ENCODE data around the gene ABCC1. TPM values are rescaled to one million over a fixed set of nuclear protein-coding genes. Genes with fewer than 3 reads are reported as not detected.

Gene ABCC1
- total and polyA plus RNA-seq, 2 of the 4 experiments (the other 2 are of a cell fraction), result 39.4 to 66.0 TPM

- Histone ChIP-seq H2BK120ac (ENCODE audit: low read depth, low read length) (peak overlapping the region; percentile 14), H3K4me2 (ENCODE audit: low read depth, low read length) (no peak overlapping the region), H3K23ac (ENCODE audit: low read depth, low read length) (peak overlapping the region; percentile 3; the same call in 1 of the 2 replicates), H3K4me1 (ENCODE audit: control insufficient read depth, insufficient read depth, low read length) (peaks cover 47% of the 10 kb centered on the region), H3K79me1 (ENCODE audit: low read depth in 1 of 2, low read length in 2 of 2) (peaks cover 20 to 89% of the 10 kb centered on the region in 2 experiments), H3K18ac (ENCODE audit: low read depth, low read length) (no peak overlapping the region), H3K56ac (ENCODE audit: extremely low read depth, insufficient read depth, low read length) (no peak overlapping the region), H3K9me1 (ENCODE audit: insufficient read depth, low read length) (peaks cover 47% of the 10 kb centered on the region), H3K14ac (replicated peaks; ENCODE audit: low read depth, low read length) (peak overlapping the region; percentile 26), H4K8ac (ENCODE audit: low read depth in 2 of 2, low read length in 2 of 2) (peak overlapping the region in 1 of 2 experiments; percentile 6; a peak in 2 of 4 replicates), H3K9ac (ENCODE audit: low read depth, low read length) (no peak overlapping the region), H3K4me3 (ENCODE audit: insufficient read depth, low read depth, low read length) (no peak overlapping the region), H4K91ac (ENCODE audit: insufficient read depth, low read depth, low read length) (0 out of 2 replicates have a peak overlapping the region, but pooled peaks have one; percentile 0), H2AFZ (replicated peaks; ENCODE audit: low read length, poor library complexity) (no peak overlapping the region), H3K27ac (ENCODE audit: insufficient read depth, low read length) (peak overlapping the region; percentile 26; the same call in 1 of the 2 replicates), H2BK5ac (ENCODE audit: low read depth, low read length, poor library complexity, severe bottlenecking) (peak overlapping the region; percentile 10), H2AK9ac (replicated peaks; ENCODE audit: low read depth, low read length, poor library complexity) (no peak overlapping the region), H3K27me3 (ENCODE audit: control insufficient read depth, insufficient read depth, low read length) (no peaks in the 10 kb centered on the region), H3K4ac (ENCODE audit: low read depth, low read length) (peak overlapping the region; percentile 28), H3K9me3 (ENCODE audit: control insufficient read depth, insufficient read depth, low read length) (peaks cover 3% of the 10 kb centered on the region), H2BK15ac (ENCODE audit: low read depth, low read length) (no peak overlapping the region), H3K36me3 (ENCODE audit: control insufficient read depth, insufficient read depth, low read length) (peaks cover 32% of the 10 kb centered on the region), H4K5ac (ENCODE audit: low read depth, low read length) (0 out of 2 replicates have a peak overlapping the region, but pooled peaks have one; percentile 12), H4K20me1 (ENCODE audit: insufficient read depth, low read length) (peaks cover 80% of the 10 kb centered on the region), H2BK20ac (ENCODE audit: low read depth, low read length) (no peak overlapping the region), H2AK5ac (ENCODE audit: low read depth, low read length) (peak overlapping the region; percentile 87)
- CTCF ChIA-PET, result no interaction called here
- TF ChIP-seq, protein P1, sequence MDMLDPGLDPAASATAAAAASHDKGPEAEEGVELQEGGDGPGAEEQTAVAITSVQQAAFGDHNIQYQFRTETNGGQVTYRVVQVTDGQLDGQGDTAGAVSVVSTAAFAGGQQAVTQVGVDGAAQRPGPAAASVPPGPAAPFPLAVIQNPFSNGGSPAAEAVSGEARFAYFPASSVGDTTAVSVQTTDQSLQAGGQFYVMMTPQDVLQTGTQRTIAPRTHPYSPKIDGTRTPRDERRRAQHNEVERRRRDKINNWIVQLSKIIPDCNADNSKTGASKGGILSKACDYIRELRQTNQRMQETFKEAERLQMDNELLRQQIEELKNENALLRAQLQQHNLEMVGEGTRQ (IDR thresholded peaks at IDR 0.05; ENCODE audit: low read depth, low read length), result peak; percentile 86
- TF ChIP-seq SMC3 (IDR thresholded peaks at IDR 0.05; ENCODE audit: low read depth, low read length), result no peak
- intact Hi-C loops (cut with micrococcal nuclease), result no loop called here
- POLR2A ChIA-PET (ENCODE audit: unreplicated experiment), result no interaction called here
- dilution Hi-C loops (cut with HindIII; ENCODE audit: low sequenced_read_pairs, unreplicated experiment), result no loop called here
- ATAC-seq (ENCODE audit: low read depth), result no peak
- in situ Hi-C loops (cut with MboI; ENCODE audit: low sequenced_read_pairs), result no loop called here
- no peak for DNase-seq
- BruUV-seq (replicated peaks), result no TSS peak
- 100% methylated on average over 2 of the region's 3 CpGs; no CpG with 5 or more reads in 1 of the 2 experiments for WGBS, 2 experiments (ENCODE audit: extremely low coverage in 2 of 2, insufficient read length in 1 of 2)
These were observed 20.8 kb downstream of the ABCC1 start for GRCh38 chr16:15970202-15970601.

Data from IMR-90 (cell line).